AG04450 (cell line): Measurements from ENCODE around the gene PACRG. TPM values are rescaled to one million over a fixed set of nuclear protein-coding genes. Genes with fewer than 3 reads are reported as not detected.

ENCODE experiments used
- CTCF ChIA-PET: fragments of 300-600, 350-600 bp; formaldehyde crosslinking; extraction: SDS; loops from one replicate; lab custom pipeline; 2022; ENCODE audit warnings: antibody characterized with exemption, inconsistent platforms; lab: Charles Lee
- POLR2A ChIA-PET: fragments of 350-600 bp; formaldehyde crosslinking; extraction: SDS; loops from one replicate; lab custom pipeline; 2021; ENCODE audit warnings: antibody characterized with exemption, inconsistent platforms; lab: Yijun Ruan, JAX
- DNase-seq: peaks from one replicate; pipeline ENCODE4 v3.0.0-alpha.2; 2011; ENCODE audit warnings: low read depth, low spot score
- H3K27ac ChIP-seq: one replicate; pipeline ENCODE4 v1.5.1; 2012; ENCODE audit warnings: low read depth, low read length, control low read depth
- H3K27me3 ChIP-seq: one replicate; pipeline ENCODE4 v1.6.0; 2012; ENCODE audit warnings: low read length; ENCODE audit not compliant: control insufficient read depth, insufficient read depth
- H3K4me3 ChIP-seq: 2 replicates; pipeline ENCODE4 v1.5.1; 2011; ENCODE audit warnings: mild to moderate bottlenecking, low read depth, low read length, control low read depth
- H3K9me3 ChIP-seq: 2 replicates; pipeline ENCODE4 v1.5.1; 2012; ENCODE audit warnings: low read length; ENCODE audit not compliant: control insufficient read depth, insufficient read depth
- CTCF ChIP-seq: IDR thresholded peaks from 2 replicates; pipeline ENCODE4 v1.5.1; 2011; ENCODE audit warnings: low read depth, low read length, control low read depth, inconsistent platforms
- polyA plus RNA-seq: library from polyadenylated mRNA; depleted of rRNA; stranded (reverse); fragments of >200 nt; gene quantifications from 2 replicates; pipeline ENCODE4 v1.2.3, GENCODE V29; 2011

PACRG gene
- polyA plus RNA-seq, 1 experiment = not detected

- CTCF ChIA-PET = no interaction called here
- no peak for TF ChIP-seq CTCF
These were observed 38.9 kb upstream of the PACRG start for GRCh38 chr6:162688751-162689345.

GRCh38 chr6:162690158-162690557 lies 37.6 kb upstream of the PACRG start:
- no peak for TF ChIP-seq CTCF
- H3K4me3 ChIP-seq = no peak overlapping the region
- H3K9me3 ChIP-seq = no peaks in the 10 kb centered on the region; the same call in 1 of the 2 replicates
- H3K27me3 ChIP-seq = no peaks in the 10 kb centered on the region
- H3K27ac ChIP-seq = no peak overlapping the region
- DNase-seq = no peak
- CTCF ChIA-PET = no interaction called here
- POLR2A ChIA-PET = no interaction called here

More at GRCh38 chr6:162688751-162689345, 38.9 kb upstream of the PACRG start:
- no peak overlapping the region for H3K27ac ChIP-seq
- POLR2A ChIA-PET = no interaction called here
- H3K27me3 ChIP-seq = no peaks in the 10 kb centered on the region
- H3K9me3 ChIP-seq = no peaks in the 10 kb centered on the region; the same call in 1 of the 2 replicates
- H3K4me3 ChIP-seq = no peak overlapping the region
- no peak for DNase-seq

GRCh38 chr6:162697872-162698403 lies 29.8 kb upstream of the PACRG start:
- POLR2A ChIA-PET = no interaction called here
- CTCF ChIA-PET = no interaction called here
- Histone ChIP-seq H3K4me3 (no peak overlapping the region), H3K27ac (no peak overlapping the region), H3K27me3 (no peaks in the 10 kb centered on the region), H3K9me3 (no peaks in the 10 kb centered on the region; the same call in 1 of the 2 replicates)
- no peak for DNase-seq
- TF ChIP-seq CTCF = no peak

- ChIA-PET POLR2A (no interaction called here), CTCF (no interaction called here)
- no peak for DNase-seq
- no peak for TF ChIP-seq CTCF
- H3K9me3 ChIP-seq = no peaks in the 10 kb centered on the region
- H3K27me3 ChIP-seq = no peaks in the 10 kb centered on the region
- no peak overlapping the region for H3K4me3 ChIP-seq
- no peak overlapping the region for H3K27ac ChIP-seq
These were observed 29.3 kb upstream of the PACRG start for GRCh38 chr6:162698440-162698839.

GRCh38 chr6:162699961-162700360 lies 27.8 kb upstream of the PACRG start:
- no peak for DNase-seq
- ChIA-PET CTCF (no interaction called here), POLR2A (no interaction called here)
- no peak for TF ChIP-seq CTCF
- H3K27me3 ChIP-seq = no peaks in the 10 kb centered on the region
- H3K9me3 ChIP-seq = no peaks in the 10 kb centered on the region
- H3K4me3 ChIP-seq = no peak overlapping the region
- no peak overlapping the region for H3K27ac ChIP-seq
